GM10248 (cell line): ENCODE results near the gene ZNF74.
"Not testable (repeated sequence)": the region's sequence is repeated elsewhere in the genome, so short reads cannot be mapped to it uniquely, and the experiment has no call there.

Experiments used
- CTCF ChIA-PET: fragments of 300-600 bp; sonication (Branson Sonifier 250); formaldehyde crosslinking; extraction: SDS; loops from one replicate; lab custom pipeline; 2021; ENCODE audit warnings: antibody characterized with exemption; lab: Yijun Ruan, JAX
- POLR2A ChIA-PET: fragments of 350-650 bp; sonication (Branson Sonifier 250); formaldehyde crosslinking; extraction: SDS; loops from one replicate; lab custom pipeline; 2020; ENCODE audit warnings: antibody characterized with exemption; lab: Yijun Ruan, JAX
- DNase-seq: peaks from one replicate; pipeline ENCODE4 v3.0.0; 2012; ENCODE audit errors: extremely low spot score
- CTCF ChIP-seq: IDR thresholded peaks from 2 replicates; pipeline ENCODE4 v1.5.1; 2012; ENCODE audit warnings: mild to moderate bottlenecking, low read depth; ENCODE audit errors: extremely low read depth, missing control alignments, control extremely low read depth

ZNF74 gene

DNA sequence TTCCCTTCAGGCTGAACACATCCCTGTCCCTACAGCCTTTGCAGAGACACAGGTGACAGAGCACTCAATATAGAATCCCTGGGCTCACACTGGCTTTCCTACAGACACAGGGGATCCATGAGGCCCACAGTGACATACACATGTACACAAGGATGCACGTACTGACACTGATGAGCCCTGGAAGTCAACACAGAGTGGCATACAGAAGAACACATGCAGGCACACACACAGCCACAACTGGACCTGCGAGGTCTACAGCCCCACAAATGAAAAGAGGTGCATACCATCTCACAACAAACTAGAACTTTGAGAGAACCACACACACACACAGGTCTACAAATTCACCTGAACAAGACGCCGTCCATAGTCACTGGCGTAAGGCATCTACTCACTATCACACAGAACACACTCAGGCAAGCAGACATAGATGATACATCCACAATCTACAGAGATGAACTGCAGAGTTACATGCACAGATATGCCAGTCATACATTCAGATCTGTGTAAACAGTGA lies 3.5 kb upstream of the ZNF74 start:
- TF ChIP-seq CTCF = no peak
- CTCF ChIA-PET = no interaction called here
- POLR2A ChIA-PET = no interaction called here
- DNase-seq = no peak

DNA sequence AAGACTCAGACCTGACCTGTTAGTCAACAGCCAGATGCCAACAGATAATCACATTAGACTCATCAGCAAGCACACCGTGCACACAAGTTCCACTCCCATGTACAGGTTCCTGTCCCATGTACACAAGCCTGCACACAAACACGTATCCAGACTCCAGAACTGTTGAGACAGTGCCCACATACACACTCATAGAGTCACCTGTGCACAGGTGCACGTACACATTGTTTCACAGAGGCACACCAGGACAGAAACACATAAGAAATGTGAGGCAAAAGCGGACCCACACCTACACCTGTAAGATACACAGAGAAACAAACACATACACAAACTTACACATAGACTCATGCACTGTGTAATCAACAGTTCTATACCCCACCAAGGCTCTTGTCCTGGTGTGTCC lies 2.7 kb upstream of the ZNF74 start:
- TF ChIP-seq CTCF = no peak
- ChIA-PET CTCF (interaction anchor here (1.3 to 2.7 kb wide), 2 partner anchors 10 to 12 kb away, joined by 3 to 8 read pairs; no protein-coding TSS in a partner anchor), POLR2A (no interaction called here)
- no peak for DNase-seq

- POLR2A ChIA-PET = not testable (repeated sequence)
These were observed 1.5 kb upstream of the ZNF74 start for GRCh38 chr22:20392365-20392881.

GRCh38 chr22:20392983-20393704 lies 807 bp upstream of the ZNF74 start:
- DNase-seq = no peak
- CTCF ChIA-PET = interaction anchor here (1.3 to 2.7 kb wide), 4 partner anchors 9 to 349 kb away, joined by 3 to 8 read pairs (median 4); no protein-coding TSS in a partner anchor
- POLR2A ChIA-PET = no interaction called here
- no peak for TF ChIP-seq CTCF

More at GRCh38 chr22:20392365-20392881, 1.5 kb upstream of the ZNF74 start:
- CTCF ChIA-PET = interaction anchor here (1.3 to 2.7 kb wide), 2 partner anchors 11 kb away, joined by 3 to 8 read pairs; no protein-coding TSS in a partner anchor
- not testable (repeated sequence) for DNase-seq

- CTCF ChIA-PET = interaction anchor here (1.1 to 2.4 kb wide), 2 partner anchors 8 to 23 kb away, joined by 3 to 11 read pairs; no protein-coding TSS in a partner anchor
- no peak for DNase-seq
- POLR2A ChIA-PET = no interaction called here
- TF ChIP-seq CTCF = no peak
These were observed 1.4 kb downstream of the ZNF74 start for GRCh38 chr22:20395181-20395906.

DNA sequence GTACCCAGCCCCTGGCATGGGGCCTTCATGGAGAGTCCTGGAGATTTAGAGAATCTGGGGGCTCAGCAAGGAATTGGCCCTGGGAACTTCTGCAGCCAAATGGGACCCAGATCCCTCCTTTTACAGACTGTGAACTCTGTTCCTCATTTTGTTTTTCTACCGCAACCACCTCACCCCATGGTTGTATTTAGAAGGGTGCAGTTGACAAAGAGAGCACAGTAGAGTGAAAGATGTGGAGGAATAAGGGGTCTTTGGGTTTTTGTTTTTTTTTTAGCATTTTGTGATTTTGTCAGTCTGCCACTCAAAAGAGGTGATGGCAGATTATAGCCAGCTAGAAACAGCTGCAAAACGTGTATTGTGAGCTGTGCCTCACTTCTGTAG lies 1.9 kb downstream of the ZNF74 start:
- TF ChIP-seq CTCF = no peak
- ChIA-PET POLR2A (no interaction called here), CTCF (interaction anchor here (2.4 kb wide), 1 partner anchor 22 kb away, joined by 11 read pairs; no protein-coding TSS in a partner anchor)
- DNase-seq = no peak
